ENCODE results near the gene GIT1.

DNA sequence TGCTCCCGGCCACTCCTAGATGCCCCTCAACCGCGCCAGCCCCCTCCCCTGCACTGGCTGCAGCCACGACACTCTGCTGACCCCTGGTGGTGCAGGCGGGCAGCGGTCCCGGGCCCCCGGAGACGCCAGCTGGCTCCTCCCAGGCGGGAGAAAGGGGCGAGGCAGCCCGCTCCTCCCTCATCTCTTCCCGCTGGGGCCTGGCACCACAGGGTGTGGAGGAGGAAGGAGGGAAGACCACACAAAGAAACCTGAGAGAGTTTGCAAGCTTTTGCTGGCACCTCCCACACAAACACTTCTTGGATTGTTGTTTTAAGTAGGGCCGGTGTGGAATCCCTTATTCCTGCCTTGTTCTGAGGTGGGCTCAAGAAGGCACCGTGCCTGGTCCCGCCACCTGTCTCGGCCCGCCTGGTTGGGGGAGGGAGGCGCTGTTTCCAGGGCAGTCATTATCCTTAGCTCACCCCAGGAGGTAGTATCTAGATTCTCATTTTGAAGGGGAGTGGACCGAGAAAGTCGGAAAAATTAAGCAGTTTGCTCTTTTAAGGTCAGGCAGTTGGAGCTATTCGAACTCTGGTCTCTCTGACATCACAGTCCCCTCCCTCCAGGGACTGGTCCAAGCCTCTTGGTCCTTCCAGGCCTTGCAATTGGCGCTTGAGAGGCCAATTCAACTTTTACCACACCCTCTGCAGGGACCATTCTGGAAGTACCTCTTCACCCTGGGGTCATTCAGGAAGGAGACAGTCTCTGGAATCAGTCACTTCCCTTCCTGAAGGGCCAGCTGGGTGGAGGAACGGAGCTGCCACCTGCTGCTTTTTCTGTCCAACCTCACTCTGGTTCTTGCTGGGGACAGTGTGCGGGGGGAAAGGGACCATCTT is 2.5 kb upstream of the GIT1 start:
- no peak for TF ChIP-seq EZH2 (IDR thresholded peaks at IDR 0.05; ENCODE audit: borderline replicate concordance, low read length)
- TF ChIP-seq, protein P1, sequence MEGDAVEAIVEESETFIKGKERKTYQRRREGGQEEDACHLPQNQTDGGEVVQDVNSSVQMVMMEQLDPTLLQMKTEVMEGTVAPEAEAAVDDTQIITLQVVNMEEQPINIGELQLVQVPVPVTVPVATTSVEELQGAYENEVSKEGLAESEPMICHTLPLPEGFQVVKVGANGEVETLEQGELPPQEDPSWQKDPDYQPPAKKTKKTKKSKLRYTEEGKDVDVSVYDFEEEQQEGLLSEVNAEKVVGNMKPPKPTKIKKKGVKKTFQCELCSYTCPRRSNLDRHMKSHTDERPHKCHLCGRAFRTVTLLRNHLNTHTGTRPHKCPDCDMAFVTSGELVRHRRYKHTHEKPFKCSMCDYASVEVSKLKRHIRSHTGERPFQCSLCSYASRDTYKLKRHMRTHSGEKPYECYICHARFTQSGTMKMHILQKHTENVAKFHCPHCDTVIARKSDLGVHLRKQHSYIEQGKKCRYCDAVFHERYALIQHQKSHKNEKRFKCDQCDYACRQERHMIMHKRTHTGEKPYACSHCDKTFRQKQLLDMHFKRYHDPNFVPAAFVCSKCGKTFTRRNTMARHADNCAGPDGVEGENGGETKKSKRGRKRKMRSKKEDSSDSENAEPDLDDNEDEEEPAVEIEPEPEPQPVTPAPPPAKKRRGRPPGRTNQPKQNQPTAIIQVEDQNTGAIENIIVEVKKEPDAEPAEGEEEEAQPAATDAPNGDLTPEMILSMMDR (IDR thresholded peaks at IDR 0.05; ENCODE audit: low read length): peak; percentile 96
